ENCODE measurements around the gene GJC2. TPM values are rescaled to one million over a fixed set of nuclear protein-coding genes. Genes with fewer than 3 reads are reported as not detected.

Gene GJC2
- total and polyA plus RNA-seq, 8 donors = 0.46 to 26.6 (median 1.5) TPM; not detected in 2

DNA sequence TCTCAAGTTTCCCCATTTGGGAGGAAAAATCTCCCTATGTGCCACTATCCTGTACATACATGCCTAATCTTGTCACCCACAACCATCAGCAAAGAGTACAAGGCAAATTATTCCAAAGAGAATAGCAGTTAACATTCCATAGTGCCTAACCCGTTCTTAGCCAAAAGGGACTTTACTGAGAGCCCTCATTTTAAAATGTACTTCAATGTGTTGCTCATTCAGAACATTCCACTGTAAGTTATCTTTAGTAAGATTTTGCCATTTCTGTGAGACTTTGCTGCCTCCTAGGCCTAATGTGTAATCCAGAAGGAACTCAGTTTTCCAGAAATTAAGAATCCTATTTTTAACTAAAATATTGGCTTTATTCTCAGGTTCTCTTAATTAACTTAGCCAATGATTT is 29.4 kb upstream of the GJC2 start:
- H3K27ac ChIP-seq = no peak overlapping the region
- H3K4me1 ChIP-seq = no peaks in the 10 kb centered on the region
- TF ChIP-seq POLR2AphosphoS5 (IDR thresholded peaks at IDR 0.05) = no peak
- no peak for TF ChIP-seq POLR2A (IDR thresholded peaks at IDR 0.05)
- TF ChIP-seq, protein P1, sequence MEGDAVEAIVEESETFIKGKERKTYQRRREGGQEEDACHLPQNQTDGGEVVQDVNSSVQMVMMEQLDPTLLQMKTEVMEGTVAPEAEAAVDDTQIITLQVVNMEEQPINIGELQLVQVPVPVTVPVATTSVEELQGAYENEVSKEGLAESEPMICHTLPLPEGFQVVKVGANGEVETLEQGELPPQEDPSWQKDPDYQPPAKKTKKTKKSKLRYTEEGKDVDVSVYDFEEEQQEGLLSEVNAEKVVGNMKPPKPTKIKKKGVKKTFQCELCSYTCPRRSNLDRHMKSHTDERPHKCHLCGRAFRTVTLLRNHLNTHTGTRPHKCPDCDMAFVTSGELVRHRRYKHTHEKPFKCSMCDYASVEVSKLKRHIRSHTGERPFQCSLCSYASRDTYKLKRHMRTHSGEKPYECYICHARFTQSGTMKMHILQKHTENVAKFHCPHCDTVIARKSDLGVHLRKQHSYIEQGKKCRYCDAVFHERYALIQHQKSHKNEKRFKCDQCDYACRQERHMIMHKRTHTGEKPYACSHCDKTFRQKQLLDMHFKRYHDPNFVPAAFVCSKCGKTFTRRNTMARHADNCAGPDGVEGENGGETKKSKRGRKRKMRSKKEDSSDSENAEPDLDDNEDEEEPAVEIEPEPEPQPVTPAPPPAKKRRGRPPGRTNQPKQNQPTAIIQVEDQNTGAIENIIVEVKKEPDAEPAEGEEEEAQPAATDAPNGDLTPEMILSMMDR (IDR thresholded peaks at IDR 0.05) = no peak
- no peak for TF ChIP-seq EP300 (IDR thresholded peaks at IDR 0.05)
- intact Hi-C loops (cut with DNase I; ENCODE audit: low total_unique reads) = no loop called here
- H3K36me3 ChIP-seq = no peaks in the 10 kb centered on the region
- DNase-seq = no peak
- H3K4me3 ChIP-seq = no peak overlapping the region
- no peaks in the 10 kb centered on the region for H3K27me3 ChIP-seq
- 67 to 82% (median 74%) methylated on average over 1 of the region's 1 CpG for WGBS, 5 donors
- no peaks in the 10 kb centered on the region for H3K9me3 ChIP-seq

DNA sequence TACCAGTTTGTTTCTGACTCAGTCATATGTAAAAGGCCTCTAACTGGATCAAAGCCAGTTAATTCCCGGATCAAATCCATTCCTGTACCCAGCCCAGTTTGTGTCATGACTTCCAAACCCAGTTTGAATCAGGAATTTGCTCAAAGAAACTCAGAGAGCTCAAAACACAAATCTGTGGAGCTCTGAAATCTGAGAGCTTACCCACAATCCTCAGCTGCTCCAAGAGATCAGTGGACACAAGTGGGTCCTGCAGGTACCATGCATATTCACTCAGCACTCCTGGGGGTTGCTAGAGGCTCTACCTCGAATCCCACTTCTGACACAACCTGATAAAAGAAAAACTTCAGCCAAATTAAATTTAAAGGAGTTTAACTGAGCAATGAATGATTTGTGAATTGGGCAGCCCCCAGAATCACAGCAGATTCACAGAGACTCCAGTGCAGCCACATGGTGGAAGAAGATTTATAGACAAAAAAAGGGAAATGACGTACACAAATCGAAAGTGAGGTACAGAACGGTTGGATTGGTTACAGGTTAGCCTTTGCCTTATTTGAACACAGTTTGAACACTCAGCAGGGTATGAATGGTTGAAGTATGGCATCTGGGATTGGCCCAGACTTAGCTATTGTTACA is 28.8 kb upstream of the GJC2 start:
- no peaks in the 10 kb centered on the region for H3K9me3 ChIP-seq
- intact Hi-C loops (cut with DNase I; ENCODE audit: low total_unique reads) = no loop called here
- TF ChIP-seq, protein P1 (IDR thresholded peaks at IDR 0.05) = no peak
- TF ChIP-seq POLR2AphosphoS5 (IDR thresholded peaks at IDR 0.05) (no peak), POLR2A (IDR thresholded peaks at IDR 0.05) (no peak), EP300 (IDR thresholded peaks at IDR 0.05) (no peak)
- no peak for DNase-seq
- no peaks in the 10 kb centered on the region for H3K27me3 ChIP-seq
- WGBS, 5 donors = 65 to 72% (median 65%) methylated on average over 5 of the region's 5 CpGs
- H3K4me3 ChIP-seq = no peak overlapping the region
- H3K4me1 ChIP-seq = no peaks in the 10 kb centered on the region
- no peak overlapping the region for H3K27ac ChIP-seq
- no peaks in the 10 kb centered on the region for H3K36me3 ChIP-seq

DNA sequence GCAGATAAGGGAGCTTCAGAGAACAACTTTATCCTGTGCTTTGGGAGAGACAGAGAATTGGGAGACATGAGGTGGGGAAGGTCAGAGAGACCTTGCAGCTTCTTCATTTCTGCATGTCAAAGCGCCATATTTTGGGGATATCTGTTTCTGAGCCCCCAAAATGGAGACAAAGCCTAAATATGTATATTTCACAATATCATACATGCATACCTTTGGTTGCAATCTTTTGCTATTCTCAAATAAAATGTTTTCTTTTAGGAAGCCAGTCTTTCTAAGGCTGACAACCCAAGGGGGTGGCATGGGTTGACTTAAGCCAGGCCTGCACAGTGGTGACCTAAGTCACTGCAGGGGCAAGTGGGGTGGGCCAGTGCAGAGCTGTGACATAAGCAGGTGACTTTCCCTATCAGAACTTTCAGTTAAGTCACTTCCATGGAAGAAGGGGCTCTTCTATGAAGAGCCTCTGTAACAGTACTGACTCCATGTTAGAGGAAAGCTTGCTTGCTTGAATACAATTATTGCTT is 26.7 kb upstream of the GJC2 start:
- no peak for DNase-seq
- TF ChIP-seq POLR2AphosphoS5 (IDR thresholded peaks at IDR 0.05) (no peak), POLR2A (IDR thresholded peaks at IDR 0.05) (no peak), EP300 (IDR thresholded peaks at IDR 0.05) (no peak)
- TF ChIP-seq, protein P1 (IDR thresholded peaks at IDR 0.05) = no peak
- WGBS, 5 donors = 65 to 88% (median 69%) methylated on average over 1 of the region's 1 CpG
- Histone ChIP-seq H3K9me3 (no peaks in the 10 kb centered on the region), H3K36me3 (no peaks in the 10 kb centered on the region), H3K27ac (no peak overlapping the region), H3K27me3 (no peaks in the 10 kb centered on the region), H3K4me3 (no peak overlapping the region), H3K4me1 (no peaks in the 10 kb centered on the region)
- intact Hi-C loops (cut with DNase I; ENCODE audit: low total_unique reads) = no loop called here

DNA sequence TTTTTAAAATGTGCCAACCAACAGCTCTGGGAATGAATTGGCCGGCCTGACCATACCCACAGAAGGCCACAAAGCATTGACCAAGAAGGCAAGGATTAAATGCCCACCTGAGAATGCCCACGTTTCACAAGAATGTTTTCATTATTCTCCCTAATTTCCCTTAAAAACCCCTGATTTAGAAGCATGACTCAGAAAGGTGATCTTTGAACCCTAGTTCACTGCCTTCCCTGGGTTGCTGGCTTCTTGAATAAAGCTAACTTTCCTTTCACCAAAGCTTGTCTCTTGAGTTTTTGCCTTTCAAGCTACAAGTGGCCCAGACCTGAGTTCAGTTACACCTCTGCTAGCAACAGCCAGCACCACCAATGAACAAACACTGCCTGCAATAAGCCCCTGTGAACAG is 26.2 kb upstream of the GJC2 start:
- no peaks in the 10 kb centered on the region for H3K27me3 ChIP-seq
- no peak overlapping the region for H3K27ac ChIP-seq
- no peaks in the 10 kb centered on the region for H3K9me3 ChIP-seq
- no peaks in the 10 kb centered on the region for H3K4me1 ChIP-seq
- no peak for TF ChIP-seq POLR2A (IDR thresholded peaks at IDR 0.05)
- TF ChIP-seq, protein P1 (IDR thresholded peaks at IDR 0.05) = no peak
- TF ChIP-seq POLR2AphosphoS5 (IDR thresholded peaks at IDR 0.05) = no peak
- TF ChIP-seq EP300 (IDR thresholded peaks at IDR 0.05) = no peak
- intact Hi-C loops (cut with DNase I; ENCODE audit: low total_unique reads) = no loop called here
- H3K36me3 ChIP-seq = no peaks in the 10 kb centered on the region
- DNase-seq = no peak
- 63 to 74% (median 71%) methylated on average over 2 of the region's 2 CpGs for WGBS, 5 donors
- H3K4me3 ChIP-seq = no peak overlapping the region

Measured in stomach (tissue), 9 donors.